SJCRH30 (cell line): Measurements from ENCODE around the gene FER. TPM values are rescaled to one million over a fixed set of nuclear protein-coding genes. Genes with fewer than 3 reads are reported as not detected.
"Not testable (repeated sequence)": the region's sequence is repeated elsewhere in the genome, so short reads cannot be mapped to it uniquely, and the experiment has no call there.

Source experiments
- DNase-seq, 2 experiments: peaks; one replicate each; pipeline ENCODE4 v3.0.0-alpha.2; 2015 to 2020
- H3K27ac ChIP-seq: fragments of 250-450 bp; sonication (Bioruptor Pico); 2 replicates; pipeline ENCODE4 v1.5.1; 2020; ENCODE audit warnings: mild to moderate bottlenecking, moderate library complexity
- H3K27me3 ChIP-seq: fragments of 250-450 bp; sonication (Bioruptor Pico); 2 replicates; pipeline ENCODE4 v1.5.1; 2020; ENCODE audit warnings: mild to moderate bottlenecking, moderate library complexity
- H3K36me3 ChIP-seq: fragments of 250-450 bp; sonication (Bioruptor Pico); 2 replicates; pipeline ENCODE4 v1.5.1; 2020; ENCODE audit warnings: mild to moderate bottlenecking, moderate library complexity
- H3K4me1 ChIP-seq: fragments of 250-450 bp; sonication (Bioruptor Pico); 2 replicates; pipeline ENCODE4 v1.5.1; 2020; ENCODE audit warnings: mild to moderate bottlenecking, moderate library complexity
- H3K4me3 ChIP-seq: fragments of 250-450 bp; sonication (Bioruptor Pico); 2 replicates; pipeline ENCODE4 v1.5.1; 2020; ENCODE audit warnings: mild to moderate bottlenecking, moderate library complexity
- H3K9me3 ChIP-seq: fragments of 250-450 bp; sonication (Bioruptor Pico); replicated peaks from 2 replicates; pipeline ENCODE4 v1.5.1; 2020; ENCODE audit warnings: mild to moderate bottlenecking, moderate library complexity
- total RNA-seq: library from RNA; depleted of rRNA; stranded (reverse); fragments of >200 nt; shearing (Covaris generic); gene quantifications from 2 replicates; pipeline ENCODE4 v1.2.3, GENCODE V29; 2014

Gene FER
- total RNA-seq, 1 experiment from 2014 or later = 17.6 TPM

DNA sequence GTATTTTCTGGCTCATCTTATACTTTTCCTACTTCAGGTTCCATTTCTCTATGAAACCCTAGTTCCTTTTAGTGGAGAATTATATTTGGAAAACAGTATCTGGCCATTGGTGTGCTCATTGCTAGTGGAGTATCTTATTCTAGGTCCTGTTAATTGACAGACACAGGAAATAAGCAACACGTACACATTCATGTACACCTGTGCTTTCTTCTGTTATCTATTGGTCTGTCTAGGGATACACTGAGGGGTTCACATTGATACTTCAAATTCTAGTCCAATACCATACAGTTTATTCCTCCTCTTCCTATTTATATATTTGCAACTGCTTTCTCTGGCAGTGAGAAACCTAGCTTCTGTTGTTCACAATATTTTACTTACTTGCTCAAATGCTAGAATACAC, 110.2 kb downstream of the FER start:
- no peaks in the 10 kb centered on the region for H3K4me1 ChIP-seq
- H3K36me3 ChIP-seq = no peaks in the 10 kb centered on the region
- H3K9me3 ChIP-seq = no peaks in the 10 kb centered on the region; the same call in 1 of the 2 replicates
- no peak overlapping the region for H3K27ac ChIP-seq
- DNase-seq = no peak
- H3K4me3 ChIP-seq = no peak overlapping the region
- no peaks in the 10 kb centered on the region for H3K27me3 ChIP-seq

DNA sequence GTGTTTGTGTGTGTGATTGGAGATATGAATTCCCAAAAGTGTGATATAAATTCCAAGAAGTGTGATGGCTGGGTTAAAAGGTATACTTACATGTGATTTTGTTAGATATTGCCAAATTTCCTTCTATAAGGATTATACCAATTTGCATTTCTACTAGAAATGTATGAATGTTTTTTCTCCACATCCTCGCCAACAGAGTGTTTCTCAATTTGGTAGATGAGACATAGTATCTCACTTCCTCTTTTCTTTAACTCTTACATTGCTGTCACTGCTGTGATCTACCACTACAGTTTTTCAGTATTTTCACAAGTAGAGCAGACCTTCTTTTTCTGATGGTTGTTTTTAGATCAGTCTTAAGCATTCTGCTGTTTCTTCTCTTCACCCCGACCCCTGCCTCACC, 111.3 kb downstream of the FER start:
- Histone ChIP-seq H3K36me3 (no peaks in the 10 kb centered on the region), H3K27ac (no peak overlapping the region), H3K9me3 (no peaks in the 10 kb centered on the region; the same call in 1 of the 2 replicates), H3K4me1 (no peaks in the 10 kb centered on the region), H3K4me3 (no peak overlapping the region), H3K27me3 (no peaks in the 10 kb centered on the region)
- DNase-seq = no peak

DNA sequence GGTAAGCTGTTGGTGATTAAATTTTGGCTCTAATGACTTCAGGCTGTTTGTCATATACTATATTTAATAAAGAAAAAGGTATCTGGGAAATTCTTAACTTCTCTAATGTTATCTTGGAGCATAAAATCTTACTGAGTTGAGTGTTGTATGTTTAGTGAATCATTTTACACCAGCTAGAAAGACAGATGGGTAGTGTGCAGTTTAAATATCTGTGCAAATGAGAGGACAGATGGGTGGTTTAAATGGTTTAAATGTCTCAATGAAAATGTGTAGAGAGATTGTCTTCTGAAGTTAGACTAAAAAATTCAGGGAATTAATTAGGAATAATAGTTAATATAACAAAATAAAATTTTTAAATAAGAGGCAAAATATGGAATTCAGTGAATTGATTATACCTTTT, 114.5 kb downstream of the FER start:
- H3K36me3 ChIP-seq = no peaks in the 10 kb centered on the region
- no peaks in the 10 kb centered on the region for H3K27me3 ChIP-seq
- H3K9me3 ChIP-seq = peaks cover 3% of the 10 kb centered on the region; the same call in 1 of the 2 replicates
- DNase-seq = no peak
- H3K4me3 ChIP-seq = no peak overlapping the region
- H3K4me1 ChIP-seq = no peaks in the 10 kb centered on the region
- no peak overlapping the region for H3K27ac ChIP-seq

DNA sequence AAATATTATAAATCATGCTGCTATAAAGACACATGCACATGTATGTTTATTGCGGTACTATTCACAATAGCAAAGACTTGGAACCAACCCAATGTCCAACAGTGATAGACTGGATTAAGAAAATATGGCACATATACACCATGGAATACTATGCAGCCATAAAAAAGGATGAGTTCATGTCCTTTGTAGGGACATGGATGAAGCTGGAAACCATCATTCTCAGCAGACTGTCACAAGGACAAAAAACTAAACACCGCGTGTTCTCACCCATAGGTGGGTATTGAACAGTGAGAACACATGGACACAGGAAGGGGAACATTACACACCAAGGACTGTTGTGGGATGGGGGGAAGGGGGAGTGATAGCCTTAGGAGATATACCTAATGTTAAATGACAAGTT, 118.4 kb downstream of the FER start:
- not testable (repeated sequence) for DNase-seq, H3K27ac ChIP-seq, H3K36me3 ChIP-seq, H3K27me3 ChIP-seq, H3K4me3 ChIP-seq, H3K9me3 ChIP-seq, H3K4me1 ChIP-seq

DNA sequence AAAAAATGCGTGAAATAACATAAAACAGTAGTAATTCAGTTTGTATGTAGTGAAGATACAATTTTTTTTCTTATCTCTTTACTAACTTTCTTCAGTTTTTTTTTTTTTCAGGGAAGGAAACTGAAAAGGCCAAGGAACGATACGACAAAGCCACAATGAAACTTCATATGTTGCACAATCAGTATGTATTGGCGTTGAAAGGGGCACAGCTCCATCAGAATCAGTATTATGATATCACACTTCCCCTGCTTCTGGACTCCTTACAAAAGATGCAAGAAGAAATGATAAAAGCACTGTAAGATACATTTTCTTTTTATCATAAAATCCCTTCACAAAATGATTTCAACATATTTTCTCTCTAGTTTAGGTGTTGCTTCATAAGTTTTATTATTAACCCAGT, 120.0 kb downstream of the FER start:
- Histone ChIP-seq H3K36me3 (peaks cover 4% of the 10 kb centered on the region; the same call in 1 of the 2 replicates), H3K4me1 (no peaks in the 10 kb centered on the region), H3K4me3 (no peak overlapping the region), H3K27me3 (no peaks in the 10 kb centered on the region), H3K27ac (no peak overlapping the region), H3K9me3 (0 out of 2 replicates have a peak, but pooled peaks cover 3% of the 10 kb centered on the region)
- DNase-seq = no peak

DNA sequence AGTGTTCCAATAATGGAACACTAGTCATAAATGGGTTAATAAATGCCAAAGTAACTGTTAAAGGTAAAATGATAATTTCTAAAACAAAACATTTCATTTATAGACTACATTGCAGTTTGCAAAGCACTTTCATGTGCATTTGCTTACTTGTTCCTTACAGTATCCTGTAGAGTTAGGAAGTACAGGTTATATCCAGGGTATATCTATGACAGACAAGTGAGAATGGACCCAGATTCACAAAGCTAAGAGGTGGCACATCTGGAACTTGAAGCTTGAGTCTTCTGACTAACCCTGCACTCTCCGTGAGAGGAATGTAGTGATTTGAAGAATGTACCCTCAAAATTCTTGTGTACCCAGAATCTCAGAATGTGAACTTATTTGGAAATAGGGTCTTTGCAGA, 121.4 kb downstream of the FER start:
- Histone ChIP-seq H3K4me1 (no peaks in the 10 kb centered on the region), H3K9me3 (0 out of 2 replicates have a peak, but pooled peaks cover 3% of the 10 kb centered on the region), H3K27me3 (no peaks in the 10 kb centered on the region), H3K4me3 (no peak overlapping the region), H3K36me3 (peaks cover 4% of the 10 kb centered on the region; the same call in 1 of the 2 replicates), H3K27ac (no peak overlapping the region)
- no peak for DNase-seq

DNA sequence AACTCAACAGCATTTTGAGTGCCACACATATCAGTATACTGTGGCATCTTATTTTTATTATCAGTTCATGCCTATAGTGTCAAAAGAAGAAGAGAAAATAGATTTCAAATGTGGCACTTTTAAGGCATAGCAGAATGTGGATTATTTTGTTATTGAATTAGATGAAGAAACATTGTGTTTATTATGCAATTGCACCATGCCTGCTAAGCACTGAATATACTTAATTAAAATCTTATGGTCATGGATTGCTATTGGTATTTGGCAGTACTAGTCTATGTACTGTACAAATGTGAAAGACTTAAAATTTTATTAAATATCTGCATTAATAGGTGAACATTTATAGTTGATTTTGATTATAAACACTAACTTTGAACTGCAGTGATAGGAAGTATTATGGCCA, 128.8 kb downstream of the FER start:
- no peak for DNase-seq
- no peaks in the 10 kb centered on the region; the same call in 1 of the 2 replicates for H3K36me3 ChIP-seq

DNA sequence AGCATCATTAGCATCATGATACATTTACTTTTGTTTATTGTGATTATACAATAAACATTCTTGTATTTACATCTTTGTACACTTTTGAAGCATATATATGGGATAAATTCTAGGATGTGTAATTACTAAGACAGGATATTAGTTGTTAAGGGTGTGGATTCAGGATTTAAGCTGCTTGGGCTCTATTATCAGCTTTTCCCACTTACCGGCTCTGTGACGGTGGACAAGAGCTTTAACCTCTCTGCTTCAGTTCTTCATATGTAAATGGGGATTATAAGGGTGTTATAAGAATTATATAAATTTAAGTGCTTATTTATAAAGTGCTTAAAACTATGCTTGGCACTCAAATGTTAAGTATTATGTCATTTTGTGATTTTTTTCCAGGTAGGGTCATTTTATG, 131.1 kb downstream of the FER start:
- H3K9me3 ChIP-seq = no peaks in the 10 kb centered on the region
- no peaks in the 10 kb centered on the region for H3K4me1 ChIP-seq
- no peaks in the 10 kb centered on the region; the same call in 1 of the 2 replicates for H3K36me3 ChIP-seq
- no peak overlapping the region for H3K27ac ChIP-seq
- H3K4me3 ChIP-seq = no peak overlapping the region
- no peaks in the 10 kb centered on the region for H3K27me3 ChIP-seq
- no peak for DNase-seq

More for the DNA sequence above, 128.8 kb downstream of the FER start:
- Histone ChIP-seq H3K27me3 (no peaks in the 10 kb centered on the region), H3K4me1 (no peaks in the 10 kb centered on the region), H3K9me3 (no peaks in the 10 kb centered on the region), H3K4me3 (no peak overlapping the region), H3K27ac (no peak overlapping the region)

DNA sequence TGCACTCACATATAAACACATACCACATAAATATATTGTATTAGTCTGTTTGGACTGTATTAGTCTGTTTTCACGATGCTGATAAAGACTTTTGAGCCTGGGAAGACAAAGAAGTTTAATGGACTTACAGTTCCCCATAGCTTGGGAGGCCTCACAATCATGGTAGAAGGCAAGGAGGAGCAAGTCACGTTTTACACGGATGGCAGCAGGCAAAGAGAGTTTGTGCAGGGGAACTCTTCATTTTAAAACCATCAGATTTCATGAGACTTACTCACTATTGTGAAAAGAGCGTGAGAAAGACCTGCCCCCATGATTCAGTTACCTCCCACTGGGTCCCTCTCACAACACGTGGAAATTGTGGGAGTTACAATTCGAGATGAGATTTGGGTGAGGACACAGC, 133.4 kb downstream of the FER start:
- Histone ChIP-seq H3K4me3 (no peak overlapping the region), H3K36me3 (no peaks in the 10 kb centered on the region), H3K4me1 (no peaks in the 10 kb centered on the region), H3K27ac (no peak overlapping the region), H3K9me3 (no peaks in the 10 kb centered on the region), H3K27me3 (no peaks in the 10 kb centered on the region)
- no peak for DNase-seq

DNA sequence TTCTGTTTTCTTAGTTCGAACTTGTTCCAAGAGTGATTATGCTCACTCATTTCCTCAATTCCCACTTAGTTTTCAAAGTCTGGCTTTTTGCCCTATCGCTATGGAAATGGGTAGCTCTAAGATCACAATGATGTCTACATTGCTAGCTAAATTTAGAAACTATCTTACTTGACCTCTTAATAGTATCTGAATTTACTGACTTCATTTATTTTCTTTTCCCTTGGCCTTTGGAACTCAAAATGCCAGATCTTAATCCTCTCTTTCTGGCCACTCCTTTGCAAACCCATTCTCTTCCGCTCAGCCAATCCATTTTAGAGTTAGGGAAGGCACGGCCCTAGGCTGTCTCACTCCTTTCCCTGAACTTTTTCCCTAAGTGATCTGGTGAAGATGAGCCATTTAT, 137.0 kb downstream of the FER start:
- no peaks in the 10 kb centered on the region for H3K36me3 ChIP-seq
- no peaks in the 10 kb centered on the region for H3K27me3 ChIP-seq
- no peaks in the 10 kb centered on the region for H3K4me1 ChIP-seq
- no peaks in the 10 kb centered on the region for H3K9me3 ChIP-seq
- no peak overlapping the region for H3K27ac ChIP-seq
- DNase-seq = no peak
- no peak overlapping the region for H3K4me3 ChIP-seq

DNA sequence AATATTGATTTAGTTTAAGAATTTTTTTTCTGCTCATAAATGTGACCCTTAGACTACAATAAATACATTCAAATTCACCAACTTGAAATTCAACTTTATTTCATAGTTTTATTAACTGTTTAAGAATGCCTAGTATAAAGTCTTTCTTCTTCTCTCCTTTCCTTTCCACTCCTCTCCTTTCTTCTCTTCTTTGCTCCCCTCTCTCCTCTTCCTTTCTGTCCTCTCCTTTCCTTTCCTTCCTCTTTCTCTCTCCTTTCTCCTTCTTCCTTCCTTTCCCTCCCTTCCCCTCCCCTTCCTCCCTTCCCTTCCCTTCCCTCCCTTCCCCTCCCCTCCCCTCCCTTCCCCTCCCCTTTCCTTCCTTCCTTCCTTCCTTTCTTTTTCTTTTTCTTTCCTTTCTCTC, 150.6 kb downstream of the FER start:
- Histone ChIP-seq H3K27ac (no peak overlapping the region), H3K36me3 (no peaks in the 10 kb centered on the region), H3K4me3 (no peak overlapping the region), H3K4me1 (no peaks in the 10 kb centered on the region), H3K27me3 (no peaks in the 10 kb centered on the region), H3K9me3 (no peaks in the 10 kb centered on the region)
- DNase-seq = no peak

DNA sequence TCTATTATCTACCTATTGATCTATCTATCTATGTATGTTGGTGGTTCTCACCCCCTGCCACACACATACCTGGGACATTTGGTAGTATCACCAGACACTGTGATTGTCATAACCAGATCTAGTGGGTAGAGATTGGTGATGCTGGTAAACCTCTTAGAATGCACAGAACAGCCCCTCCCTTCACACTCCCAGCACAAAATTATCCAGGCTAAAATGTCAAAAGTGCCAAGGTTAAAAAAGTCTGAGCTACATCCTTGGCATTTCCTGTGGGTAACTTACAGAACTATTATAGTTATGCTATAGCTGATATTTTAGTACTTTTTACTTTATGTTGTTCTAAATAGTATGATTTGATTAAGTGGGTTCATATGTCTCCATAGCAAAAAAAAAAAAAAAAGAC, 151.0 kb downstream of the FER start:
- no peaks in the 10 kb centered on the region for H3K9me3 ChIP-seq
- H3K27me3 ChIP-seq = no peaks in the 10 kb centered on the region
- H3K36me3 ChIP-seq = no peaks in the 10 kb centered on the region
- no peak for DNase-seq
- no peak overlapping the region for H3K27ac ChIP-seq
- H3K4me1 ChIP-seq = no peaks in the 10 kb centered on the region
- H3K4me3 ChIP-seq = no peak overlapping the region

DNA sequence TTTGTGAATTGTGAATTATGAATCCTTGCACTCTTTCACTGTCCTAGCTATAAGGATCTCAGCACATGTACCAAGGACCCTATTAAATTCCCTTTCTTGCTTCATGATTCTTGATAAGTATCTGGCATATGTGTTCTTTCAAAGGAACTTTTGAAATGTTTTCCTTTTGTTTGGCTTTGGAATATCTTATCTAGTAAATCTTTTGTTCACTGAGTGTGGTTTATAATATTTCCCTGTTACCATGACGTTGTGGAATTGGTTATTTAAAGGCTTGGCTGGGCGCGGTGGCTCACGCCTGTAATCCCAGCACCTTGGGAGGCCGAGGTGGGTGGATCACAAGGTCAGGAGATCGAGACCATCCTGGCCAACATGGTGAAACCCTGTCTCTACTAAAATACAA, 151.5 kb downstream of the FER start:
- H3K36me3 ChIP-seq, DNase-seq, H3K9me3 ChIP-seq, H3K27me3 ChIP-seq, H3K4me3 ChIP-seq, H3K4me1 ChIP-seq, H3K27ac ChIP-seq: not testable (repeated sequence)

DNA sequence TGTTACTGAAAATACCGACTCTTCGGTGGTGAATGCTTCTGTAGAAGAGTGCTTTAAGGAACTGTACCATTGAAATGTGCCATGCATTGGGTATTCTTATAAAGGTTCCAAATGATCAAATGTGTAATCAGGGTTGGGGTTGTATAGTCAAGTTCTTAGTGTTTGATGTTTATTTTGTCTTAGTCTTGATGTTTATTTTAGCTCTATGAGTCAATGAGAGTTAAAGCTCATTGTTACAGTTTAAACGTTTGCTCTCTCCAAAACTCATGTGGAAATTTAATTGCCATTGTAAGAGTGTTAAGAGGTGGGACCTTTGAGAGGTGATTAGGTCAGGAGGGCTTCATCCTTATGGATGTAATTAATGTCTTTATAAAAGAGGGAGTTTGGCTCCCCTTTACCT, 153.0 kb downstream of the FER start:
- no peak overlapping the region for H3K4me3 ChIP-seq
- no peaks in the 10 kb centered on the region for H3K9me3 ChIP-seq
- H3K4me1 ChIP-seq = no peaks in the 10 kb centered on the region; the same call in 1 of the 2 replicates
- H3K27ac ChIP-seq = no peak overlapping the region
- H3K36me3 ChIP-seq = no peaks in the 10 kb centered on the region
- no peaks in the 10 kb centered on the region for H3K27me3 ChIP-seq
- no peak for DNase-seq

DNA sequence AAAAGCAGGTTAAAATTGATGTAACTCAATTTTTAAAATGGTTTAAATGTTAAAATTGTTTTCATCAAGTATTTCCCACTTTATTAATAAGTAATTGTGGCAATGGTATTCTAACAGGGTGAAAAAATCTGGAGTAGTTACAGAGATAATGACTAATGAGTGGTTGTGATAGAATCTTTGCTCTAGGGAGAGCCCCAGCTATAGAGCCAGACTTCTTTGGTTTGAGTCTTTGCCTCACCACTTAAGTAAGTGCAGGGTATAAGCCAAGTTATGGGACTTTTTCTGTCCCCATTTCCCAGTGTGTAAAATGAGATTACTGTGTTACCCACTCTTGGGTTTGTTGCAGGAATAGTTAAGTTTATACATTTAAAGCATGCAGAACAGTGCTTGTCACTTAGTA, 158.1 kb downstream of the FER start:
- no peaks in the 10 kb centered on the region; the same call in 1 of the 2 replicates for H3K4me1 ChIP-seq
- H3K27me3 ChIP-seq = no peaks in the 10 kb centered on the region
- H3K36me3 ChIP-seq = no peaks in the 10 kb centered on the region
- H3K4me3 ChIP-seq = no peak overlapping the region
- no peaks in the 10 kb centered on the region for H3K9me3 ChIP-seq
- no peak overlapping the region for H3K27ac ChIP-seq
- DNase-seq = no peak

DNA sequence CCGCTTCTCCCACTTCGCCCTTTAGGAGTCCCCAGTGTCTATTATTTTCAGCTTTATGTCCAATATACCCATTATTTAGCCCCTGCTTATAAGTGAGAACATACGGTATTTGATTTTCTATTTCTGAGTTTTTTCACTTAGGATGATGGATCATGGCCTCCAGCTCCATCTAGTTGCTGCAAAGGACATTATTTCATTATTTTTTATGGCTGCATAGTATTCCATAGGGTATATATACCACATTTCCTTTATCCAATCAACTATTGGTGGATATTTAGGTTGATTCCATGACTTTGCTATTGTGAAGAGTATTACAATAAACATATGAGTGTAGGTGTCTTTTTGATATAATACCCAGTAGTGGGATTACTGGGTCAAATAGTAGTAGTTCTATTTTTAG, 162.9 kb downstream of the FER start:
- H3K27me3 ChIP-seq = no peaks in the 10 kb centered on the region
- no peak overlapping the region for H3K27ac ChIP-seq
- no peaks in the 10 kb centered on the region for H3K36me3 ChIP-seq
- no peak overlapping the region for H3K4me3 ChIP-seq
- no peaks in the 10 kb centered on the region for H3K9me3 ChIP-seq
- no peak for DNase-seq
- no peaks in the 10 kb centered on the region for H3K4me1 ChIP-seq
